HepG2 (cell line): ENCODE results near the gene WDR35. TPM values are rescaled to one million over a fixed set of nuclear protein-coding genes. Genes with fewer than 3 reads are reported as not detected.

ENCODE experiments used
- ARHGAP35 ChIP-seq: sonication (generic); formaldehyde crosslinking; IDR thresholded peaks from 2 replicates; pipeline ENCODE4 v1.9.0; 2022; ENCODE audit warnings: mild to moderate bottlenecking, inconsistent platforms, moderate library complexity, missing genetic modification reagents, borderline replicate concordance
- BRD4 ChIP-seq: sonication (generic); formaldehyde crosslinking; IDR thresholded peaks from 2 replicates; pipeline ENCODE4 v1.4.0; 2020; ENCODE audit warnings: missing genetic modification reagents
- IRF2 ChIP-seq: IDR thresholded peaks from 2 replicates; pipeline ENCODE4 v1.6.1; 2018; ENCODE audit warnings: missing genetic modification reagents, missing compliant biosample characterization
- LBX2 ChIP-seq: sonication (generic); formaldehyde crosslinking; IDR thresholded peaks from 2 replicates; pipeline ENCODE4 v1.5.0; 2020; ENCODE audit warnings: missing genetic modification reagents, mild to moderate bottlenecking, borderline replicate concordance
- PITX1 ChIP-seq: sonication (generic); formaldehyde crosslinking; IDR thresholded peaks from 2 replicates; pipeline ENCODE4 v1.5.1; 2020; ENCODE audit warnings: mild to moderate bottlenecking, missing genetic modification reagents
- RXRB ChIP-seq: IDR thresholded peaks from 2 replicates; pipeline ENCODE4 v1.6.1; 2016; ENCODE audit warnings: borderline replicate concordance, missing genetic modification reagents, missing compliant biosample characterization
- SNAI1 ChIP-seq: sonication (generic); formaldehyde crosslinking; IDR thresholded peaks from 2 replicates; pipeline ENCODE4 v1.5.0; 2020; ENCODE audit warnings: mild to moderate bottlenecking, missing genetic modification reagents, borderline replicate concordance
- ZNF292 ChIP-seq: sonication (generic); formaldehyde crosslinking; IDR thresholded peaks from 2 replicates; pipeline ENCODE4 v1.8.1; 2022; ENCODE audit warnings: mild to moderate bottlenecking, low read depth, missing genetic modification reagents, borderline replicate concordance
- ZNF546 ChIP-seq: sonication (generic); formaldehyde crosslinking; conservative IDR thresholded peaks from 2 replicates; pipeline ENCODE4 v1.8.1; 2023; ENCODE audit warnings: mild to moderate bottlenecking, missing genetic modification reagents
- ZNF704 ChIP-seq: sonication (generic); formaldehyde crosslinking; IDR thresholded peaks from 2 replicates; pipeline ENCODE4 v1.8.1; 2023; ENCODE audit warnings: mild to moderate bottlenecking, inconsistent platforms, moderate library complexity, missing genetic modification reagents, borderline replicate concordance
- ZNF768 ChIP-seq: sonication (generic); formaldehyde crosslinking; IDR thresholded peaks from 2 replicates; pipeline ENCODE4 v1.4.0; 2020; ENCODE audit warnings: missing genetic modification reagents
- polyA plus RNA-seq, 8 experiments: library from polyadenylated mRNA; depleted of rRNA in 3 of 8; stranded (reverse) in 7 of 8; unstranded in 1 of 8; fragments of >200 nt; fragmentation: Illumina TruSeq in 4 of 8; extraction: Trizol in 4 of 8; gene quantifications; 2 replicates each; pipeline versions ENCODE4 v1.2.1 to v1.2.3, GENCODE V29; 2011 to 2016; ENCODE audit warnings: low read depth in 4 of 8, missing spikeins in 1 of 8, mixed read lengths in 1 of 8; ENCODE audit not compliant: insufficient read depth in 1 of 8
- total RNA-seq, 5 experiments: library from RNA; depleted of rRNA; stranded (reverse); fragments of >200 nt; fragmentation: Illumina TruSeq; extraction: Trizol; gene quantifications; 2 replicates each; pipeline ENCODE4 v1.2.3, GENCODE V29; 2016; ENCODE audit warnings: low read depth in 1 of 5
- TF ChIP-seq, protein P1 (sequence below): sonication (generic); formaldehyde crosslinking; IDR thresholded peaks from 2 replicates; pipeline ENCODE4 v1.8.1; 2023; ENCODE audit warnings: mild to moderate bottlenecking, moderate library complexity, missing genetic modification reagents

WDR35 gene
- total and polyA plus RNA-seq, 2 of the 13 experiments (the other 11 are each of a cell fraction or from before 2014, with no cell fraction given) = 11.1 to 19.6 TPM

GRCh38 chr2:20012032-20012281 is 22.1 kb upstream of the WDR35 start (continued):
- TF ChIP-seq ZNF704 (CRISPR knock-in tag) = peak; percentile 54; the same call in 1 of the 2 replicates
- TF ChIP-seq SNAI1 (CRISPR knock-in tag) = peak; percentile 23; the same call in 1 of the 2 replicates
- no peak for TF ChIP-seq RXRB
- 0 out of 2 replicates have a peak, but pooled peaks have one; percentile 37 for TF ChIP-seq ARHGAP35 (CRISPR knock-in tag)
- 0 out of 2 replicates have a peak, but pooled peaks have one; percentile 31 for TF ChIP-seq LBX2 (CRISPR knock-in tag)
- TF ChIP-seq ZNF292 (CRISPR knock-in tag) = peak; percentile 53
- 0 out of 2 replicates have a peak, but pooled peaks have one; percentile 44 for TF ChIP-seq PITX1 (CRISPR knock-in tag)
- TF ChIP-seq, protein P1, sequence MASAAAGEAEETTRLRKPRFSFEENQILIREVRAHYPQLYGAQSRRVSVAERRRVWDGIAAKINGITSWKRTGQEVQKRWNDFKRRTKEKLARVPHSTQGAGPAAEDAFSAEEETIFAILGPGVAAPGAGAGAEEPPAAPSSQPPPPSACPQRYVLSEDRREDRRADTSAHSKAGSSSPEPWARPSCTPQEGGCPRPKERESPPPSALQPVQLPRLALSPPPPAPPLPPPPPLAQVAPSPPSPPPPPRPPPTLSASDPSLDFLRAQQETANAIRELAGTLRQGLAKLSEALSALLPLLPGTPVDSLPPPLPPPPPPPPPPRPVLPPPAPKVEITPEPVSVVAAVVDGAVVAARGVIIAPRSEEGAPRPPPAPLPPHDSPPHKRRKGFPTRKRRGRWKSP = no peak
- TF ChIP-seq ZNF768 = 0 out of 2 replicates have a peak, but pooled peaks have one; percentile 7
- TF ChIP-seq IRF2 = 0 out of 2 replicates have a peak, but pooled peaks have one; percentile 8
- 0 out of 2 replicates have a peak, but pooled peaks have one; percentile 42 for TF ChIP-seq ZNF546 (CRISPR knock-in tag)
- 0 out of 2 replicates have a peak, but pooled peaks have one; percentile 16 for TF ChIP-seq BRD4 (CRISPR knock-in tag)
